GM19043 (cell line): ENCODE results near the gene NR0B2.
"Not testable (repeated sequence)": the region's sequence is repeated elsewhere in the genome, so short reads cannot be mapped to it uniquely, and the experiment has no call there.

Experiments
- ATAC-seq: cut with Tn5 transposase; IDR thresholded peaks from one replicate; pipeline ENCODE4 v1.9.1; 2021; ENCODE audit warnings: low read depth; ENCODE audit not compliant: unreplicated experiment

The NR0B2 gene, protein sequence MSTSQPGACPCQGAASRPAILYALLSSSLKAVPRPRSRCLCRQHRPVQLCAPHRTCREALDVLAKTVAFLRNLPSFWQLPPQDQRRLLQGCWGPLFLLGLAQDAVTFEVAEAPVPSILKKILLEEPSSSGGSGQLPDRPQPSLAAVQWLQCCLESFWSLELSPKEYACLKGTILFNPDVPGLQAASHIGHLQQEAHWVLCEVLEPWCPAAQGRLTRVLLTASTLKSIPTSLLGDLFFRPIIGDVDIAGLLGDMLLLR

DNA sequence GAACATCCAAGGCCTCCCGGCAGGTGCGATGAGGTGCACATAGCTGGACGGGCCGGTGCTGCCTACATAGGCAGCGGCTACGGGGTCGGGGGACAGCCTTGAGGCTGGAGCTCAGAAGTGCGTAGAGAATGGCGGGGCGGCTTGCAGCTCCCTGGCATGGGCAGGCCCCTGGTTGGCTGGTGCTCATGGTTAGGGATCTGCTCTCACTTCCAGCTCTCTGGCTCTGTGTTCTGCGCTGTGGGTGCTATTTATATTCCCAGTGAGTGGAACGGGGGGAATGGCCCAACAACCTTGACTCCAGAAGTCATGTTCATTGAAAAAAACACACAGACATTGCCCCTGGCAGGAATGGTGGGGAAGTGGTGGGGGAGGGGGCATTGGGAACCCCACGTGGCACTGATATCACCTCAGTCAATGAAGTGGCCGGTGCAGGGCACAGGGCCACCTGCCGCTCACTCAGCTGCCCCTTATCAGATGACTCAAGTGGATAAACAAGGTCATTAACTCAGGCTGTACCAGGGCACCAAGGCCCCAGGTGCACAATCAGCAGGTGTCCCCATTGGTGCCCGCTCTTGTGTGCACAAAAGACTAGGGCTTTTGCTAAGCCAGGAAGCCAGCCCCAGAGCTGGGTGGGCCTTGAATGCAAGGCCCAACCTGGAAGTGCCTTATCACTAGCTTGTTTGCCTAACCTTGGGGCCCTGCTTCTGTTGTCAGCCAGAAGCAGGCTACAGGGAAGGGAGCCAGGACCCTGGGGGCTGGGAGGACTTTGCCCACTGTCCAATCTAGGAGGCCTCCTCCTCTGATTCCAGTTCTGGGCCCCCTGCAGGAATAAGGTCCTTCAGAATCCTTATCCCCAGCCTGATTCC is at the start of gene NR0B2:
Gene NR0B2, minus strand, starts transcription at position 222 of the 866 bp plus-strand sequence. Its CDS starts 35 bp downstream, at position 187.
- no peak for ATAC-seq

DNA sequence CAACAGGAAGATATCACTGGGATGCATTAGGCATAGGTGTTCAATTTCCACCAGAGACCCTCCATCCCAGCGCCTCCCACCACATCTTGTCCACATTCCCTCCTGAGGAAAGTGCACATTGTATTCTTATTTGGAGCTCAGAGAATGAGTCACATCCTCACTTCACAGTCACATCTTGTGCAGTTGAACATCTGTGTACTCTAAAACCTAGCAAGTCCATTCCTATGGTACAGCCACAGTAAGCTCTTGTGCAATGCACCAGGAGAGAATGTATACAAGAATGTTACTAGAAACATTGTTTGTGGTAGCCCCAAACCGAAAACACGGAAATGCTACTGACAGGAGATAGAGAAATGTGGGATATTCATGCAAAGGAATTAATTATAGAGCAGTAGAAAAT is 48.1 kb upstream of the NR0B2 start:
- no peak for ATAC-seq

DNA sequence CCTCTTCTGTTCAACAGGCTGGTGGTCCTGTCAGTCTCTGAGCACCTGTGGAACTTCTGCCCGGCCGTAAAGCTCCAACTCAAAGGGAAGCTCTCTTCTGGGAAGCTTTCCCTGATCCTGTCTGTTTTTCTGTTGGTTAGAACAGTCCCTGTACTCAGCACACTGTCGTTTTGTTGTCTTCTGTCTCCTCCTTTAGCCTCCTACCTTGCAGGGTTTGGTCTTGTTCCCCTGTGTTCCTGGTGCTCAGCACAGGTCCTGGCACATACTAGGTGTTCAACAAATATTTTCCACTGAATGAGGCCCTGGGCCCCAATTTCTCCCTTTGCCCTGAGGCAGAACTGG is 46.8 kb upstream of the NR0B2 start:
- ATAC-seq: no peak

DNA sequence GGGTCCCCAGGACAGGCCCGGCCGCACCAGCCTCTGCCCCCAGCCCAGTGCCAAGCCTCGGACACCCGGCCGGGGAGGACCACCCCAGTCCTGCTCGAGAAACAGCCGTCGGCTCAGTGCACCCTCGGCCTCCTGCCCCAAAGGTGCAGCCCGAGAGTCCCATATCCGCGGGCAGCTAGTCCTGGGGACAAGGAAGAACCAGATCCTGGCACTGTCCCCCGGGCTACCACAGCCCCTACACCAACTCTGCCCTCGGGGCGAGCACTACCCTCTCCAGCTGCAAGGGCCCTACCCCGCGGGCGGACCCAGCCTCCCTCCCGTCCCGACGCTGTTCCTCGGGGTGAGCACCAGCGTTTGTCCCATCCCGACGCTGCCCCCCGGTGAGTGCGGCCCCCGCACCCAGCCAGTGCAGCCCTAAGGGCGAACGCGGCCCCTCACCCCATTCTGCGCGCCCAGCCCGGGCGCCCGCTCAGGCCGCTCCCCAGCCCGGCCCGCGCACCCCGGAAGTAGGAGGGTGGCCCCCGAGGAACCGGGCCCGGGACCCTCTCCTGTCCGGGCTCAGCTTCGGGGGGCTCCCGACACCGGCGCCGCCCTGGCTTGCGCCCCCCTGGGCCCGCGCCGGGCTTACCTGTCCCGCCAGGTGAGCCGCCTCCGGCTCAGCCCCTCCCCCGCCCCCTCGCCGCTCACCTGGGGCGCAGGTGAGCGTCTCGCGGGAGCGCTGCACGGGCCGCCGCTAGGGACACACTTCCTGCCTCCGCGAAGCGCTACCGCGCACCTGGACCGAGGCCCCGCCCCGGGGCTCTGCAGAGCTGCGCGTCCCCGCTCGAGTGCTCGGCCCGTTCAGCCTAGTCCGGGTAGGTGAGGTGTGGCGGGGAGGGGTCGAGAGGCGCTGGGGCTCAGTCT is 46.2 kb upstream of the NR0B2 start, which contains the start of gene KDF1:
Gene KDF1, minus strand, starts transcription at position 747 of the 903 bp plus-strand sequence. CDS start 8,088 bp downstream, outside the sequence.
- ATAC-seq: no peak

DNA sequence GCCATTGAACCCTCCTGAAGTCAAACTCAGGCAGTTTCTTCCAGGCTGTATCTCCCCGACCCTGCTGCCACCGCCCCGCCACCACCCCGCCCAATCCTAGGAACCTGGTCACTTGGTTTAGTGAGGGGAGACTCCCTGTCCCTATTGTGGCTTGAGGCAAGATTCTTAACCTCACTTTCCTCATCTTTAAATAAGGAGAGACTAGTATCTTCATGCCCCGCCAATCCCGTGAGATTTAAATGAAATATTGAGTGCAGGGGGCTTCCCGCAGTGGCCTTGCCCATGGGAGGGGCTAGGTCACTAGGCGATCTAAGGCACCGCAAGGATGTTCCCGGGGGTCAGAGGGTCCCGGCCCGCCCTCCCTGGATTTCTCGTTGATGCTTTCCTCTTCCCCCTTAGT is 45.5 kb upstream of the NR0B2 start:
- ATAC-seq: no peak

DNA sequence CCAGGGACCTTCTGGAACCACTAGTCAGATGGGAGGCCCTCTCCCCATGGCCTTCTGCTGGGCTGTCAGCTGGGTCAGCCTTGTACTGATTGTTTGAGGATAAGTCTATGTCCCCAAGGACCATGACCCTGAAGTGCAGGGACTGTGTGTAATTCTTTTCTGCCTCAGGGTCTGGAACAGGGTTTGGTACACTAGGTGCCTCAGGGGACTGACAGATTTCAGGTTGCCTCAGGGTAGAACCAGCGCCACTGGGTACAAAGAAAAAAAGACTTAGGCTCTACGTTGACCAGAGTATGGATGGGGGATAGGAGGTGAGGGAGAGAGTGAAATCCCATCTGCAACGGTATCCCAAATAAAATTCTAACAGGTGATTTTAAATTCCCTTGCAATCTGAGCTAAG is 43.5 kb upstream of the NR0B2 start:
- ATAC-seq: no peak

DNA sequence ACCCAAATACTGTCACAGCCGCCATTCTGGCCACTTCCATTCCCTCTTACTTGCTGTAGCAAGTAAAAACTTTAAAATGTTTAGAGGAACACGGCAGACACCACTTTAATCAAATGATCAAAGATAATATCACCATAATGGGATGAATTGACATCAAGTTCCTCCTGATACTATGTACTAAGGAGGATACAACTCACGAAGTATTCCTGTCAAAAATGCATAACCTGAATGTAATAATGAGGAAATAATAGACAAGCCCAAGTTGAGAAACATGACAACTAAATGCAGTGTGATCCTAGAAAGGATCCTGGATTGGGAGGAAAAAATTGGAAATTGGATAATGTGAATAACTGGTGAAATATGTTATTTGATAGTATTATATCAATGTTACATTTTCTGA is 42.5 kb upstream of the NR0B2 start:
- no peak for ATAC-seq

DNA sequence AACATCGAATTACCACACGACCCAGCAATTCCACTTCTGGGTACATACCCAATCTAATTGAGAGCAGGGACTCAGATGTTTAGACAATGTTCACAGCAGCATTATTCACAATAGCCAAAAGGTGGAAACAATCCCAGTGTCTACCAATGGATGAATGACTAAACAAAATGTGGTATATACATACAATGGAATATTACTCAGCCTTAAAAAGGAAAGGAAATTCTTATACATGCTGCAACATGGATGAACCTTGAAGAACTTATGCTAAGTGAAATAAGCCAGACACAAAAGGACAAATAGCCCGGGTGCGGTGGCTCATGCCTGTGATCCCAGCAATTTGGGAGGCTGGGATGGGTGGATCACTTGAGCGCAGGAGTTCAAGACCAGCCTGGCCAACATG is 39.6 kb upstream of the NR0B2 start:
- ATAC-seq: no peak

DNA sequence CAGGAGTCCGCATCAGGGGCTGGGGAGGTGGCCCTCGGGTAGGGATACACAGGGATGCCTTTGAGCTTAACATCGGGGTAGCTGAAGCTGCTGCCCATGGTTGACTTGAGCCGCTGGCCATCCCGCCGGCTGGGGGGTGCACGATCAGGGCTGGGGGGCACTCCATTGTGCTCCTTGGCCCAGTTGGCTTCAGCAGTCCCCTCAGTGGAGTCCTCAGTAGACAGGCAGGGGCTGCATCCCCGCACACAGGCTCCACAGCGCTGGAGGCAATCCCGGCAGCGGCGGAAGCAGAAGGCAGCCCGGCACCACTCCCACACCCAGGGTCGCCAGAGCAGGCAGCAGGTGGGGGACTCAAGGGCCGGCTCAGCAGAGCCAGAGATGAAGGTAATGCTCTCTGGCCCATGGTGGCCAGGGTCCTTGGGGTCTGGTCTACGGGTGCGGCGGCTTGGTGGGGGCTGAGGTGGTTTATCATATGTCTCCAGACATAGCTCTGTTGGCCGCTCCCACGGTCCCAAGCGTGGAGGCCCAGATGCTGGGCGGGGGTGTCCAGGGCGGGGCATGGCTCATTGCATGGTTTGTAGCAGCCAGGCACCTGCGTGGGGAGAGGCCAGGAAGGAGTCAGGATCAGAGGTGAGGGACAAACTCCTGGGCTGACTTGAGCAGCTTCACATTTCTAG is 38.2 kb upstream of the NR0B2 start:
- ATAC-seq: no peak

DNA sequence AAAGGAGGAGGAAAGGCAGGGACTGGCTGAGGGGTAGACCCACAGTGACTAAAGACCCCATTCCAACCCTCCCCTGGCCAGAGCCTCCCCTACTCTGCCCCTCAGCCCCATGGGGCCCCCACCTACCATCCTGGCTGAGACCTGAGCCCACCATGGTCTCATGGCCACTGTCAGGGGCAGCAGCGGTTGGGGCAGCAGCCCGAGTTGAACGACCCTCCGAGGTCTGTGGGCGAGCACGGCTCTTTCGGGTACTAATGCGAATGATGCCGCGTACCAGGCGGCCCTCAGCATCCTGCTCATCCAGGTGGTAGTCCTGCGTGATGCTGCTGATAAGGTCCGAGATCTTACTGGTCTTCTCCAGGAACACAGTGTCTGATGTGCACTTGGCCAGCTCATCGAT is 37.4 kb upstream of the NR0B2 start:
- no peak for ATAC-seq

DNA sequence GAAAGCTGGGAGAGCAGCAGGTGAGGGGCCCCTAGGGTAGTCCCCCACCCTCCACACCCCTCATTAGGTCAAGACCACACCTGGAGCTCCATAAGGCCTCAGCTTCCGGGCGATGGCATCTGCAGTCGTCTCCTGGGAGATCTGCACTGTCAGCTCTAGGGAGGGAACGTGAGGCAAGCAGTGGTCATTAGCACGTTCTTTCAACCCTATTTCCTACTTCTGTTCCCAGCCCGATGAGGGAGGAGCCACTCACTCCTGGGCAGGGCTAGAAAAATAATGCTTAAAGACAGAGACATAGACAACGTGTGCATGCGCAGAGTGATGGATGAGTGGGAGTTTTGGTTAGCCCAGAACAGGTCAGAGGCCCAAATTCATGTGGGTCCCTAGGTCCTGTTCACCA is 36.8 kb upstream of the NR0B2 start:
- ATAC-seq: no peak

DNA sequence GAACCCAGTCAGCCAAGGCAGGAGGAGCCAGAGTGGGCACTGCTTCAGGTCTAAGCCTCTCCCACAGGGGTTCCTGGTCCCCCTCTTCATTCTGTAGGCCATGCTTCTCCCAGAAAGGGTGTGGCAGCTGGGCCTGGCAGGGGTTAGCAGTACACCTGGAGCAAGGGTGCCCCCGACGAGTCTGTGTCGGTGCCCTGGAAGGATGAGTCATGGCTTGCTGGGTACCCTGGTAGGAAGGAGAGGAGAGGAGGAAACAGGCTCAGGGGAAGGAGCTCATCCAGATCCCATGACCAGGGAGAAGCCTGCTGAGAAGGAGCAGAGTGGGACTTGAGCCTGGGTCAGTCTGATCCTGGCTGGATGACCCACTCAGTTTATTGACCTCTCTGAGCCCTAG is 36.1 kb upstream of the NR0B2 start:
- ATAC-seq: no peak

DNA sequence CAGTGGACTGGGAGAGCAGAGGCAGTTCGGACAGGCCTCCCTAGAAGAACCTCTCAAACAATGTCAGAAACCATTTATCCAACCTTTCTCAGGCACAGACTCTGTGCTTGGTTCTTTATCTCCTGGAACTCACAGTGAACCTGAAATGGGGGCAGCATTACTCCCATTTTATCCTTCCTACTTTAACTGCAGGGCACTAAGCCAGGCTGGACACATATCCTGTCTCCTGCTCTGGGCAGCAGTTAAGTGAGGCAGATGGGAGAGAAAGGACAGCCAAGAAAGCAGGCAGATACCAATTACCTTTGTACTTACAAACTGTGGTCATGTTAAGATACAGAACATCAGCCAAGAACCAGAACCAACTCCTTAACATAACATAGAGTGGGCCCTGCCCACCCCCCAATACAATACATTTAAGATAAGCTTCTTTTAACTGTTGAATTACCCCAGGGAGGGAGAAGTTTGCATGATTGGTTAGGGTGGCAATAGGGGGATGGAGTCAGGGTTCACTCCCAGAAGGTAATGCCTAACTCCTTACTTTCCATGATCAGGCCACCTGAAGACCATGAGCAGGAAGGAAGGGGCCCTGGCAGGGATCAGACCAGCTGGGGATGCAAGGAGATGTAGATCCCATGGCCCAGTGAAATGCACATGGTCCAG is 35.6 kb upstream of the NR0B2 start:
- no peak for ATAC-seq

DNA sequence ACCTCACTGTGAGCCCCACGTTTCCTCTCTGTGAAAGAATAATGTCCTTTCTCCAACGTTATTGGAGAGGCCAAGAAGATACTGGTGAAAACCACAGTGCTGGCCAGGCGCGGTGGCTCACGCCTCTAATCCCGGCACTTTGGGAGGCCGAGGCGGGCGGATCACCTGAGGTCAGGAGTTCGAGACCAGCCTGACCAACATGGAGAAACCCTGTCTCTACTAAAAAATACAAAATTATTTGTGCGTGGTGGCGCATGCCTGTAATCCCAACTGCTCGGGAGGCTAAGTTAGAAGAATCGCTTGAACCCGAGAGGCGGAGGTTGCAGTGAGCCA is 34.9 kb upstream of the NR0B2 start:
- ATAC-seq: not testable (repeated sequence)

DNA sequence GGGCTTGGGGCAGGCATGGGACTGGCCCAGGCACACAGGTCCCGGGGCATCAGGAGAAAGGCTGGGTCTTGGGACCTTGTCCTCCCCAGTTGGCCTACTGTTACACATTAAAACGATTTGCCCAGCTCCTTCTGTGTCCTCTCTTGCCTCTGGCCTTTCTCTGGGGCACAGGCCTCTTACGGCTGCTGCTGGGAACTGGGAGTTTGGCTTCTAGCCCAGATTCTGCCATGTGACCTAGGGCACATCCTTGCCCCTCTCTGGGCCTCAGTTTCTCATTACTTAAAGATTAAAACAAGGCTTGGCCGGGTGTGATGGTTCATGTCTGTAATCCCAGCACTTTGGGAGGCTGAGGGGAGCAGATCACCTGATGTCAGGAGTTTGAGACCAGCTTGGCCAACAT is 32.5 kb upstream of the NR0B2 start:
- no peak for ATAC-seq

DNA sequence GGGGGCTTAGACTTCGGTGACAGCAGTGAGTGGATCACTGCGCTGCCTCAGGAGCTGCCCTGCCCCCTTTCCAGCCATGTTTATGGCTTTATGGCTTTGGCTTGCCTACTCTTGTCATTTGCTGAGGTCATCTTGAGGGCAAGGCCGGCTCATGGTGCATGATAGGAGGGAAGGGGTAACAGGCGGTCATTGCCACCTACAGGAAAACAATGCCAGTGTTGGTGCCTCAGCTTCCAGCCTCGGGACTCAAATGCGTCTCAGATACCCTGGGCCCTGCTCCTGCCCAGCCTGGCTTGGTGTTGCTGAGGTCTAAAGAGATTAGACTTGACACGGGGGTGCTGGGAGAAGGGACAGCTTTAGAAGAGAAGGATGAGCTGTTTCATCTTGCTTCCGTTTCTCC is 32.0 kb upstream of the NR0B2 start:
- ATAC-seq: no peak

DNA sequence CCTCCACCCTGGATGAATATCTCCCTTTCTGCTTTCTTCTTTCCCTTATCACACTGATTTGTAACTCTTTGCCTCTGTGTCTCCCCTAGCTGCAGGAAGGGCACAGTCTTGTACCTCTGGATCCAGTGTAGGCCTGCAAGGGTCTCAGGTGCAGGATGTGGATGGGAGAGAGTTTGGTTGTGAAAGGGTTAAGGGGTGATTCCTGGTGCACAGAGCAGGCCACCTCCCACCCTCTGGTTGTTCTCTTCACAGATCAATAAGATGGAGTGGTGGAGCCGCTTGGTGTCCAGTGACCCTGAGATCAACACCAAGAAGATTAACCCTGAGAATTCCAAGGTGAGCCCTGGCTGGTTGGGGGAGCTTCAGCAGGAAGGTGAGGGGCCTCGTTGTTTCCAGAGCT is 31.4 kb upstream of the NR0B2 start:
- ATAC-seq: no peak

DNA sequence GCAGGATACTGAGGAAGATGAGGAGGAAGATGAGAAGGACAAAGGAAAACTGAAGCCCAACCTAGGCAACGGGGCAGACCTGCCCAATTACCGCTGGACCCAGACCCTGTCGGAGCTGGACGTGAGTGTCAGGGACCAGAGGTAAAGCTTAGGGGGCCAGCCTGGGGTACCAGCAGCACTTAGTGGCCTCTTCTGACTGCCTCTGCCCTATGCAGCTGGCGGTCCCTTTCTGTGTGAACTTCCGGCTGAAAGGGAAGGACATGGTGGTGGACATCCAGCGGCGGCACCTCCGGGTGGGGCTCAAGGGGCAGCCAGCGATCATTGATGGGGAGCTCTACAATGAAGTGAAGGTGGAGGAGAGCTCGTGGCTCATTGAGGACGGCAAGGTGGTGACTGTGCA is 28.9 kb upstream of the NR0B2 start:
- no peak for ATAC-seq

DNA sequence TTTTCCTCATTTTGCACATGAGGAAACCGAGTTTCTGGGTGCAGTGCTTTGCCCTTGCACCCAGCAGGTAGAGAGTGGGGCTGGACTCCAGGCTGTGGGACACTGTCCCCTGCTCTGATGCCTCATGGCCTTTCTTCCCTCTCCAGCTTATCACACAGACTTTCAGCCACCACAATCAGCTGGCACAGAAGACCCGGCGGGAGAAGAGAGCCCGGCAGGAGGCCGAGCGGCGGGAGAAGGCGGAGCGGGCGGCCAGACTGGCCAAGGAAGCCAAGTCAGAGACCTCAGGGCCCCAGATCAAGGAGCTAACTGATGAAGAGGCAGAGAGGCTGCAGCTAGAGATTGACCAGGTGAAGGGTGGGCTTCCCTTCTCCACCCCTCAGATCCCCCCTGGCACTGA is 27.5 kb upstream of the NR0B2 start:
- no peak for ATAC-seq

DNA sequence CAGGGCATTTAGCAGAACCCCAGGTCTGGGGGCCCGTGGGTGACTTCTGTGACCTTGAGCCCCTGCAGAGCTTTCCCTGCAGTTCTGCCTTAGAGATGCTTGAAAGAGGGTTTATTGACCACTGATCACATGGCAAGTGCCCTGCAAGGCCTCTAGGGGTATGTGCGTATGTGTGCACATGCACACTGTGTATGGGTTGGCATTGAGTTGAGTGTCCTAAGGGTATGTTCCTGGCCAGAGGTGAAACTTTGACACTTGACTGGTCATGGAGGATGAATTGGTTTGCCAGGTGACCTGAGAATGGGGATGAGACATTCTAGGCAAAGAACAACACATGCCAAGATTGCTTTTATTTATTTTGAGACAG is 24.9 kb upstream of the NR0B2 start:
- ATAC-seq: no peak
